ENCODE data around the gene ARSG.

DNA sequence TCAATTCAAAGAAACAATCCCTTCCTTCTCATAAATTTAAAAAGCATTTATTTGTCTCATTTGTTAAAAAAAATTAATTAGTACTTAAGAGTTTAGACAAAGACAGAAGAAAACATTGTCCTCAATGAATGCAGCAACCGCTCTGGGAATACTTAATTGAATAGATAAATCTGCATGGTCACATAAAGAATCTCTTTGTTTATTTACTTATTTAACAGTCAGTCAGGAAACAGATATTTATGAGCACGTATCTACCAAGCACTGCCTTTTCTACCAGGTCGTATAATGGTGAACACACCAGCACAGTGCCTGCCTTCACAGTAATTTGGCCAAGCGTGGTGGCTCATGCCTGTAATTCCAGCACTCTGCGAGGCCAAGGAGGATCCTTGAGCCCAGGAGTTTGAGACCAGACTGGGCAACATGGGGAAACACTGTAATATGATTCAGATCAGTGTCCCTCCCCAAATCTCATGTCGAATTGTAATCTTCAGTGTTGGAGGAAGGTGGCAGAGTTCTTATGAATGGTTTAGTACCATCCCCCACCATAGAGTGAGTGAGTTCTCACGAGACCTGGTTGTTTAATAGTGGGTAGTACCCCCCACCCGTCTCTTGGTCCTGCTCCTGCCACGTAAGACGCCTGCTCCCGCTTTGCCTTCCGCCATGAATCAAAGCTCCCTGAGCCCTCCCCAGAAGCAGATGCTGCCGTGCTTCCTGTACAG lies 157.9 kb downstream of the ARSG start:
- TF ChIP-seq MAX (IDR thresholded peaks at IDR 0.05) = no peak
- TF ChIP-seq EP300 (IDR thresholded peaks at IDR 0.05; ENCODE audit: borderline replicate concordance) = no peak
- TF ChIP-seq EGR1 (IDR thresholded peaks at IDR 0.05) = no peak
